ENCODE measurements around the gene DHRS7. TPM values are rescaled to one million over a fixed set of nuclear protein-coding genes. Genes with fewer than 3 reads are reported as not detected.
"Not testable (repeated sequence)": the region's sequence is repeated elsewhere in the genome, so short reads cannot be mapped to it uniquely, and the experiment has no call there.

The DHRS7 gene
- polyA plus RNA-seq, 3 donors = 61.0 to 77.5 (median 75.8) TPM

- DNase-seq = peak; percentile 37
Observed at GRCh38 chr14:60161196-60162107, 3.7 kb downstream of the DHRS7 start.

GRCh38 chr14:60160422-60160821, 4.8 kb downstream of the DHRS7 start:
- no peak for DNase-seq

- no peak for DNase-seq
Observed at GRCh38 chr14:60154671-60155070, 10.5 kb downstream of the DHRS7 start.

- no peak for DNase-seq
Observed at GRCh38 chr14:60153991-60154390, 11.2 kb downstream of the DHRS7 start.

- no peak for DNase-seq
Observed at GRCh38 chr14:60151715-60152114, 13.5 kb downstream of the DHRS7 start.

- DNase-seq = no peak
Observed at GRCh38 chr14:60134702-60135101, 30.5 kb downstream of the DHRS7 start.

GRCh38 chr14:60133487-60133886, 31.7 kb downstream of the DHRS7 start:
- DNase-seq = no peak

- DNase-seq = no peak
Observed at GRCh38 chr14:60125918-60126317, 39.3 kb downstream of the DHRS7 start.

- DNase-seq = no peak
Observed at GRCh38 chr14:60116181-60116580, 49.0 kb downstream of the DHRS7 start.

- DNase-seq = no peak
Observed at GRCh38 chr14:60114881-60115280, 50.3 kb downstream of the DHRS7 start.

GRCh38 chr14:60111732-60112131, 53.5 kb downstream of the DHRS7 start:
- no peak for DNase-seq

- no peak for DNase-seq
Observed at GRCh38 chr14:60107477-60107876, 57.7 kb downstream of the DHRS7 start.

GRCh38 chr14:60106339-60106738, 58.9 kb downstream of the DHRS7 start:
- no peak for DNase-seq

GRCh38 chr14:60102389-60102788, 62.8 kb downstream of the DHRS7 start:
- DNase-seq = no peak

- DNase-seq = no peak
Observed at GRCh38 chr14:60101786-60102185, 63.4 kb downstream of the DHRS7 start.

- not testable (repeated sequence) for DNase-seq
Observed at GRCh38 chr14:60099855-60100254, 65.3 kb downstream of the DHRS7 start.

- DNase-seq = no peak
Observed at GRCh38 chr14:60097974-60098373, 67.2 kb downstream of the DHRS7 start.

GRCh38 chr14:60095781-60096450, 69.3 kb downstream of the DHRS7 start:
- no peak for DNase-seq

- DNase-seq = no peak
Observed at GRCh38 chr14:60095231-60095630, 70.0 kb downstream of the DHRS7 start.

- no peak for DNase-seq
Observed at GRCh38 chr14:60094306-60094897, 70.8 kb downstream of the DHRS7 start.
